Neural cell (in vitro differentiated cells): ENCODE data around the gene SLC25A47. TPM values are rescaled to one million over a fixed set of nuclear protein-coding genes. Genes with fewer than 3 reads are reported as not detected.

Experiments used
- H2AFZ ChIP-seq: fragments of 200-600, 300-800 bp; sonication (generic), shearing (Covaris generic); 2 replicates; pipeline ENCODE4 v1.6.0; 2014; ENCODE audit warnings: low read depth, mild to moderate bottlenecking, antibody characterized with exemption, low read length, moderate library complexity
- H3F3A ChIP-seq: fragments of 200-600 bp; shearing (Covaris generic); 2 replicates; pipeline ENCODE4 v1.6.1; 2016; ENCODE audit warnings: mild to moderate bottlenecking, moderate library complexity, mixed read lengths, antibody characterized with exemption, low read length; ENCODE audit not compliant: insufficient read depth, poor library complexity, severe bottlenecking
- H3K27ac ChIP-seq: fragments of 200-600, 300-800 bp; sonication (generic), shearing (Covaris generic); 2 replicates; pipeline ENCODE4 v1.5.1; 2014; ENCODE audit warnings: mild to moderate bottlenecking, low read length, moderate library complexity
- H3K27me3 ChIP-seq: fragments of 300-800, 200-600 bp; sonication (generic), shearing (Covaris generic); 2 replicates; pipeline ENCODE4 v1.6.0; 2014; ENCODE audit warnings: mild to moderate bottlenecking, low read depth, low read length, moderate library complexity; ENCODE audit not compliant: insufficient read depth
- H3K36me3 ChIP-seq: fragments of 300-800, 200-600 bp; sonication (generic), shearing (Covaris generic); 2 replicates; pipeline ENCODE4 v1.5.1; 2014; ENCODE audit warnings: mild to moderate bottlenecking, antibody characterized with exemption, low read length, moderate library complexity; ENCODE audit not compliant: insufficient read depth
- H3K4me2 ChIP-seq: fragments of 300-800, 200-600 bp; sonication (generic), shearing (Covaris generic); 2 replicates; pipeline ENCODE4 v1.6.0; 2014; ENCODE audit warnings: mild to moderate bottlenecking, low read length
- H3K4me3 ChIP-seq: fragments of 300-800, 200-600 bp; sonication (generic), shearing (Covaris generic); 2 replicates; pipeline ENCODE4 v1.5.1; 2014; ENCODE audit warnings: mild to moderate bottlenecking, low read length, moderate library complexity
- H3K79me2 ChIP-seq: fragments of 200-600 bp; shearing (Covaris generic); replicated peaks from 2 replicates; pipeline ENCODE4 v1.6.0; 2014; ENCODE audit warnings: mild to moderate bottlenecking, low read length, moderate library complexity; ENCODE audit not compliant: insufficient read depth
- H3K9ac ChIP-seq: fragments of 300-800, 200-600 bp; sonication (generic), shearing (Covaris generic); 2 replicates; pipeline ENCODE4 v1.6.1; 2016; ENCODE audit warnings: mild to moderate bottlenecking, low read length, mixed read lengths
- H3K9me2 ChIP-seq: fragments of 200-600 bp; shearing (Covaris generic); 2 replicates; pipeline ENCODE4 v1.6.1; 2016; ENCODE audit warnings: mild to moderate bottlenecking, low read length, mixed read lengths; ENCODE audit not compliant: insufficient read depth
- H3K9me3 ChIP-seq: fragments of 200-600, 300-800 bp; sonication (generic), shearing (Covaris generic); 2 replicates; pipeline ENCODE4 v1.6.1; 2016; ENCODE audit warnings: mild to moderate bottlenecking, mixed run types, low read length, moderate library complexity, mixed read lengths
- H4K20me1 ChIP-seq: fragments of 200-600 bp; shearing (Covaris generic); 2 replicates; pipeline ENCODE4 v1.6.1; 2016; ENCODE audit warnings: mild to moderate bottlenecking, mixed run types; ENCODE audit not compliant: insufficient read depth
- EP300 ChIP-seq: fragments of 450-650 bp; conservative IDR thresholded peaks from 2 replicates; pipeline ENCODE4 v1.6.1; 2014; ENCODE audit warnings: antibody characterized with exemption, mild to moderate bottlenecking, moderate library complexity; ENCODE audit not compliant: poor library complexity, severe bottlenecking
- EZH2 ChIP-seq: fragments of 200-600, 300-800 bp; shearing (Covaris generic), sonication (generic); IDR thresholded peaks from 2 replicates; pipeline ENCODE4 v1.6.1; 2014; ENCODE audit warnings: antibody characterized with exemption, low read length, borderline replicate concordance, mild to moderate bottlenecking; ENCODE audit not compliant: insufficient read depth, poor library complexity, severe bottlenecking
- MXI1 ChIP-seq: fragments of 450-650 bp; conservative IDR thresholded peaks from 2 replicates; pipeline ENCODE4 v1.6.1; 2014; ENCODE audit warnings: antibody characterized with exemption, mild to moderate bottlenecking; ENCODE audit not compliant: poor library complexity, severe bottlenecking
- POLR2AphosphoS5 ChIP-seq: IDR thresholded peaks from 2 replicates; pipeline ENCODE4 v1.6.1; 2012
- RAD21 ChIP-seq: fragments of 450-650 bp; conservative IDR thresholded peaks from 2 replicates; pipeline ENCODE4 v1.6.1; 2014; ENCODE audit warnings: antibody characterized with exemption, mild to moderate bottlenecking, moderate library complexity
- SMC3 ChIP-seq: fragments of 450-650 bp; conservative IDR thresholded peaks from 2 replicates; pipeline ENCODE4 v1.6.1; 2014; ENCODE audit warnings: antibody characterized with exemption, mild to moderate bottlenecking, moderate library complexity; ENCODE audit not compliant: poor library complexity
- TAF1 ChIP-seq: IDR thresholded peaks from 2 replicates; pipeline ENCODE4 v1.6.1; 2012; ENCODE audit warnings: low read depth
- polyA plus RNA-seq: library from polyadenylated mRNA; depleted of rRNA; stranded (reverse); fragments of >200 nt; gene quantifications from 2 replicates; pipeline ENCODE4 v1.2.3, GENCODE V29; 2014
- TF ChIP-seq, protein P1 (sequence below): IDR thresholded peaks from 2 replicates; pipeline ENCODE4 v1.6.1; 2012; ENCODE audit warnings: borderline replicate concordance
- TF ChIP-seq, protein P2 (sequence below): fragments of 450-650 bp; IDR thresholded peaks from 2 replicates; pipeline ENCODE4 v1.5.1; 2014; ENCODE audit warnings: antibody characterized with exemption, mild to moderate bottlenecking, moderate library complexity; ENCODE audit not compliant: poor library complexity, severe bottlenecking

Gene SLC25A47
- polyA plus RNA-seq, 1 donor from 2014 or later, result not detected

DNA sequence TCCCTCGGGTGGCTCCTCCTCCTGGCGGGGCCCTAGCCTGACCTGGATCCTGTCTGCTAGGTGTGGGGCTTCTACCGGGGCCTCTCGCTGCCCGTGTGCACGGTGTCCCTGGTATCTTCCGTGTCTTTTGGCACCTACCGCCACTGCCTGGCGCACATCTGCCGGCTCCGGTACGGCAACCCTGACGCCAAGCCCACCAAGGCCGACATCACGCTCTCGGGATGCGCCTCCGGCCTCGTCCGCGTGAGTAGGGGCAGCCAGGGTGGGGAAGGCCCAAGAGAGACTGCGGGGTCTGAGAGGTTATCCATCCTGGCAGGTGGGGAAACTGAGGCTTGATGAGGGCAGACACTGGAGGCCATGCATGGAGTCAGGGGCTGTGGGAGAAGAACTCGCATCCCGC is 4.0 kb downstream of the SLC25A47 start:
- H3K27ac ChIP-seq, result no peak overlapping the region
- no peak overlapping the region for H3K4me2 ChIP-seq
- H4K20me1 ChIP-seq, result no peaks in the 10 kb centered on the region
- TF ChIP-seq, protein P1, sequence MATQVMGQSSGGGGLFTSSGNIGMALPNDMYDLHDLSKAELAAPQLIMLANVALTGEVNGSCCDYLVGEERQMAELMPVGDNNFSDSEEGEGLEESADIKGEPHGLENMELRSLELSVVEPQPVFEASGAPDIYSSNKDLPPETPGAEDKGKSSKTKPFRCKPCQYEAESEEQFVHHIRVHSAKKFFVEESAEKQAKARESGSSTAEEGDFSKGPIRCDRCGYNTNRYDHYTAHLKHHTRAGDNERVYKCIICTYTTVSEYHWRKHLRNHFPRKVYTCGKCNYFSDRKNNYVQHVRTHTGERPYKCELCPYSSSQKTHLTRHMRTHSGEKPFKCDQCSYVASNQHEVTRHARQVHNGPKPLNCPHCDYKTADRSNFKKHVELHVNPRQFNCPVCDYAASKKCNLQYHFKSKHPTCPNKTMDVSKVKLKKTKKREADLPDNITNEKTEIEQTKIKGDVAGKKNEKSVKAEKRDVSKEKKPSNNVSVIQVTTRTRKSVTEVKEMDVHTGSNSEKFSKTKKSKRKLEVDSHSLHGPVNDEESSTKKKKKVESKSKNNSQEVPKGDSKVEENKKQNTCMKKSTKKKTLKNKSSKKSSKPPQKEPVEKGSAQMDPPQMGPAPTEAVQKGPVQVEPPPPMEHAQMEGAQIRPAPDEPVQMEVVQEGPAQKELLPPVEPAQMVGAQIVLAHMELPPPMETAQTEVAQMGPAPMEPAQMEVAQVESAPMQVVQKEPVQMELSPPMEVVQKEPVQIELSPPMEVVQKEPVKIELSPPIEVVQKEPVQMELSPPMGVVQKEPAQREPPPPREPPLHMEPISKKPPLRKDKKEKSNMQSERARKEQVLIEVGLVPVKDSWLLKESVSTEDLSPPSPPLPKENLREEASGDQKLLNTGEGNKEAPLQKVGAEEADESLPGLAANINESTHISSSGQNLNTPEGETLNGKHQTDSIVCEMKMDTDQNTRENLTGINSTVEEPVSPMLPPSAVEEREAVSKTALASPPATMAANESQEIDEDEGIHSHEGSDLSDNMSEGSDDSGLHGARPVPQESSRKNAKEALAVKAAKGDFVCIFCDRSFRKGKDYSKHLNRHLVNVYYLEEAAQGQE, result no peak
- no peaks in the 10 kb centered on the region for H3K9me3 ChIP-seq
- H3F3A ChIP-seq, result no peaks in the 10 kb centered on the region
- H3K4me3 ChIP-seq, result no peak overlapping the region
- no peaks in the 10 kb centered on the region for H3K27me3 ChIP-seq
- no peaks in the 10 kb centered on the region for H3K9me2 ChIP-seq
- H3K9ac ChIP-seq, result no peak overlapping the region
- H3K36me3 ChIP-seq, result no peaks in the 10 kb centered on the region
- no peaks in the 10 kb centered on the region for H3K79me2 ChIP-seq
- no peak overlapping the region for H2AFZ ChIP-seq

DNA sequence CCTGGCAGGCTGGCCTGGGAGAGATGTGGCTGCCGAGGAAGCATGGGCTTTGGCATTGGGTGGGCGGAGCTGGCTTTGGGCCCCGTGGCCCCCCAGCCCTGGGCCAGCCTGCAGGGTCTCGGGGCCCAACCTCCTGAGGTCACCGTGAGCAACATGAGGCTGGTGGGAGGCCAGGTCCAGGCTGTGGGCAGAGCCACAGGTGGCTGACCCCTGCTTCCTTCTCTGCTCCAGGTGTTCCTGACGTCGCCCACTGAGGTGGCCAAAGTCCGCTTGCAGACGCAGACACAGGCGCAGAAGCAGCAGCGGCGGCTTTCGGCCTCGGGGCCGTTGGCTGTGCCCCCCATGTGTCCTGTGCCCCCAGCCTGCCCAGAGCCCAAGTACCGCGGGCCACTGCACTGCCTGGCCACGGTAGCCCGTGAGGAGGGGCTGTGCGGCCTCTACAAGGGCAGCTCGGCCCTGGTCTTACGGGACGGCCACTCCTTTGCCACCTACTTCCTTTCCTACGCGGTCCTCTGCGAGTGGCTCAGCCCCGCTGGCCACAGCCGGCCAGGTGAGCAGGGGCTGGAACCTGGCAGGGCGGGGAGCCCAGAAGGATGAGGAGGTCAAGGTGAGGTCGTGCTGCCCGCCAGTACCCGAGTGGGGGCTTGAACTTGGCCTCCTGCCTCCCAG is 5.5 kb downstream of the SLC25A47 start:
- Histone ChIP-seq H3K4me3 (no peak overlapping the region), H3K36me3 (no peaks in the 10 kb centered on the region), H3K9me3 (no peaks in the 10 kb centered on the region), H3K9me2 (no peaks in the 10 kb centered on the region), H3K4me2 (no peak overlapping the region), H2AFZ (no peak overlapping the region), H3K27ac (no peak overlapping the region), H3K27me3 (no peaks in the 10 kb centered on the region), H3K9ac (no peak overlapping the region), H3K79me2 (no peaks in the 10 kb centered on the region), H4K20me1 (no peaks in the 10 kb centered on the region), H3F3A (no peaks in the 10 kb centered on the region)
- TF ChIP-seq, protein P2, sequence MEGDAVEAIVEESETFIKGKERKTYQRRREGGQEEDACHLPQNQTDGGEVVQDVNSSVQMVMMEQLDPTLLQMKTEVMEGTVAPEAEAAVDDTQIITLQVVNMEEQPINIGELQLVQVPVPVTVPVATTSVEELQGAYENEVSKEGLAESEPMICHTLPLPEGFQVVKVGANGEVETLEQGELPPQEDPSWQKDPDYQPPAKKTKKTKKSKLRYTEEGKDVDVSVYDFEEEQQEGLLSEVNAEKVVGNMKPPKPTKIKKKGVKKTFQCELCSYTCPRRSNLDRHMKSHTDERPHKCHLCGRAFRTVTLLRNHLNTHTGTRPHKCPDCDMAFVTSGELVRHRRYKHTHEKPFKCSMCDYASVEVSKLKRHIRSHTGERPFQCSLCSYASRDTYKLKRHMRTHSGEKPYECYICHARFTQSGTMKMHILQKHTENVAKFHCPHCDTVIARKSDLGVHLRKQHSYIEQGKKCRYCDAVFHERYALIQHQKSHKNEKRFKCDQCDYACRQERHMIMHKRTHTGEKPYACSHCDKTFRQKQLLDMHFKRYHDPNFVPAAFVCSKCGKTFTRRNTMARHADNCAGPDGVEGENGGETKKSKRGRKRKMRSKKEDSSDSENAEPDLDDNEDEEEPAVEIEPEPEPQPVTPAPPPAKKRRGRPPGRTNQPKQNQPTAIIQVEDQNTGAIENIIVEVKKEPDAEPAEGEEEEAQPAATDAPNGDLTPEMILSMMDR, result no peak

DNA sequence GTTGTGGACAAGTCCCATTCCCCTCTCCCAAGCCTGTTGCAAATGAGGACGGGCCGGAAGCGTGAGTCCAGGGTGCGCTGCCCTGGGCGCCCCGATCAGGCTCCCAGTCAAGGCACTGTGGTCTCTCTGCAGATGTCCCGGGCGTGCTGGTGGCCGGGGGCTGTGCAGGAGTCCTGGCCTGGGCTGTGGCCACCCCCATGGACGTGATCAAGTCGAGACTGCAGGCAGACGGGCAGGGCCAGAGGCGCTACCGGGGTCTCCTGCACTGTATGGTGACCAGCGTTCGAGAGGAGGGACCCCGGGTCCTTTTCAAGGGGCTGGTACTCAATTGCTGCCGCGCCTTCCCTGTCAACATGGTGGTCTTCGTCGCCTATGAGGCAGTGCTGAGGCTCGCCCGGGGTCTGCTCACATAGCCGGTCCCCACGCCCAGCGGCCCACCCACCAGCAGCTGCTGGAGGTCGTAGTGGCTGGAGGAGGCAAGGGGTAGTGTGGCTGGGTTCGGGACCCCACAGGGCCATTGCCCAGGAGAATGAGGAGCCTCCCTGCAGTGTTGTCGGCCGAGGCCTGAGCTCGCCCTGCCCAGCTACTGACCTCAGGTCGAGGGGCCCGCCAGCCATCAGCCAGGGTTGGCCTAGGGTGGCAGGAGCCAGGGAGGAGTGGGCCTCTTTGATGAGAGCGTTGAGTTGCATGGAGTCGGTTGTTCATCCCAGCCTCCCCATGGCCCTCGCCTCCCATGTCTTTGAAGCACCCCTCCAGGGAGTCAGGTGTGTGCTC is 6.3 kb downstream of the SLC25A47 start:
- no peak overlapping the region for H3K9ac ChIP-seq
- no peaks in the 10 kb centered on the region for H3K79me2 ChIP-seq
- H3K27me3 ChIP-seq, result no peaks in the 10 kb centered on the region
- H3K27ac ChIP-seq, result no peak overlapping the region
- H2AFZ ChIP-seq, result no peak overlapping the region
- no peaks in the 10 kb centered on the region for H3K9me3 ChIP-seq
- TF ChIP-seq SMC3 (no peak), MXI1 (no peak), RAD21 (no peak), POLR2AphosphoS5 (no peak), TAF1 (no peak), EP300 (no peak), EZH2 (no peak)
- TF ChIP-seq, protein P2, result no peak
- TF ChIP-seq, protein P1, result no peak
- no peak overlapping the region for H3K4me3 ChIP-seq
- no peak overlapping the region for H3K4me2 ChIP-seq
- no peaks in the 10 kb centered on the region for H3K9me2 ChIP-seq
- no peaks in the 10 kb centered on the region for H3K36me3 ChIP-seq
- H3F3A ChIP-seq, result no peaks in the 10 kb centered on the region
- H4K20me1 ChIP-seq, result no peaks in the 10 kb centered on the region
